ENCODE data around the gene PDCL2. TPM values are rescaled to one million over a fixed set of nuclear protein-coding genes. Genes with fewer than 3 reads are reported as not detected.

The PDCL2 gene
- total and polyA plus RNA-seq, 2 donors (not counting 1 experiment from before 2014, with no cell fraction given), result not detected

- Mint-ChIP-seq H3K9me3 (ENCODE audit: insufficient read depth) (no peaks in the 10 kb centered on the region), H3K4me3 (peak overlapping the region; percentile 73), H3K4me1 (peaks cover 15% of the 10 kb centered on the region), H3K27me3 (peaks cover 58% of the 10 kb centered on the region), H3K27ac (no peak overlapping the region)
- Histone ChIP-seq H3K4me3 (ENCODE audit: control extremely low read depth in 1 of 5, extremely low read depth in 1 of 5, insufficient read depth in 1 of 5, low read depth in 2 of 5, low read length in 4 of 5) (peak overlapping the region in 1 of 5 experiments; percentile 41), H3K36me3 (replicated peaks in 1 of 2; ENCODE audit: control extremely low read depth in 1 of 2, control insufficient read depth in 1 of 2, extremely low read depth in 1 of 2, insufficient read depth in 2 of 2, low read length in 1 of 2) (no peaks in the 10 kb centered on the region), H3K27me3 (replicated peaks in 1 of 4; ENCODE audit: control extremely low read depth in 1 of 4, control insufficient read depth in 3 of 4, insufficient read depth in 4 of 4, low read length in 3 of 4) (peaks cover 0 to 34% (median 22%) of the 10 kb centered on the region in 4 experiments), H3K79me2 (ENCODE audit: control insufficient read depth, insufficient read depth, low read length) (no peaks in the 10 kb centered on the region), H2AFZ (ENCODE audit: insufficient read depth, low read depth, low read length, poor library complexity, severe bottlenecking) (peak overlapping the region; percentile 56), H4K20me1 (ENCODE audit: control insufficient read depth, insufficient read depth, low read length, poor library complexity, severe bottlenecking) (no peaks in the 10 kb centered on the region), H3K9me3 (ENCODE audit: control extremely low read depth in 1 of 3, control insufficient read depth in 2 of 3, insufficient read depth in 1 of 3, low read length in 2 of 3) (peaks cover 0 to 3% (median 0%) of the 10 kb centered on the region in 3 donors), H3K9ac (ENCODE audit: low read length) (peak overlapping the region; percentile 26), H3K4me2 (replicated peaks; ENCODE audit: low read depth, low read length, poor library complexity, severe bottlenecking) (peak overlapping the region; percentile 62), H3K27ac (ENCODE audit: low read length in 2 of 2) (no peak overlapping the region), H3K4me1 (ENCODE audit: control insufficient read depth in 2 of 2, insufficient read depth in 2 of 2, low read length in 2 of 2) (peaks cover 14 to 16% of the 10 kb centered on the region in 2 donors)
- WGBS (ENCODE audit: insufficient coverage), result 3% methylated on average over 11 of the region's 11 CpGs
- ATAC-seq (ENCODE audit: low read depth) (no peak), DNase-seq (no peak)
- intact Hi-C loops (cut with micrococcal nuclease), result no loop called here
- ChIA-PET CTCF (no interaction called here), POLR2A (no interaction called here)
- TF ChIP-seq CTCF (IDR thresholded peaks at IDR 0.05) (no peak), EZH2 (IDR thresholded peaks at IDR 0.05; ENCODE audit: borderline replicate concordance, insufficient read depth, low read depth, low read length, poor library complexity, severe bottlenecking) (no peak)
Measured at GRCh38 chr4:55635282-55635681, 43.2 kb upstream of the PDCL2 start.

- H3K36me3 ChIP-seq (replicated peaks in 1 of 2; ENCODE audit: control extremely low read depth in 1 of 2, control insufficient read depth in 1 of 2, extremely low read depth in 1 of 2, insufficient read depth in 2 of 2, low read length in 1 of 2), result no peaks in the 10 kb centered on the region
- H3K4me3 Mint-ChIP-seq, result no peak overlapping the region
- H3K9me3 ChIP-seq (ENCODE audit: control extremely low read depth in 1 of 3, control insufficient read depth in 2 of 3, insufficient read depth in 1 of 3, low read length in 2 of 3), result peaks cover 0 to 3% (median 0%) of the 10 kb centered on the region in 3 donors
- no CpG with 5 or more reads among the region's 3 CpGs for WGBS (ENCODE audit: insufficient coverage)
- peak overlapping the region; percentile 56 for H2AFZ ChIP-seq (ENCODE audit: insufficient read depth, low read depth, low read length, poor library complexity, severe bottlenecking)
- H3K27ac Mint-ChIP-seq, result no peak overlapping the region
- H3K27ac ChIP-seq (ENCODE audit: low read length in 2 of 2), result no peak overlapping the region
- no peaks in the 10 kb centered on the region for H3K79me2 ChIP-seq (ENCODE audit: control insufficient read depth, insufficient read depth, low read length)
- ChIA-PET POLR2A (no interaction called here), CTCF (no interaction called here)
- no peaks in the 10 kb centered on the region for H3K9me3 Mint-ChIP-seq (ENCODE audit: insufficient read depth)
- TF ChIP-seq EZH2 (IDR thresholded peaks at IDR 0.05; ENCODE audit: borderline replicate concordance, insufficient read depth, low read depth, low read length, poor library complexity, severe bottlenecking), result no peak
- TF ChIP-seq CTCF (IDR thresholded peaks at IDR 0.05), result no peak
- peaks cover 0 to 30% (median 22%) of the 10 kb centered on the region in 4 experiments for H3K27me3 ChIP-seq (replicated peaks in 1 of 4; ENCODE audit: control extremely low read depth in 1 of 4, control insufficient read depth in 3 of 4, insufficient read depth in 4 of 4, low read length in 3 of 4)
- H4K20me1 ChIP-seq (ENCODE audit: control insufficient read depth, insufficient read depth, low read length, poor library complexity, severe bottlenecking), result no peaks in the 10 kb centered on the region
- H3K4me3 ChIP-seq (ENCODE audit: control extremely low read depth in 1 of 5, extremely low read depth in 1 of 5, insufficient read depth in 1 of 5, low read depth in 2 of 5, low read length in 4 of 5), result no peak overlapping the region
- ATAC-seq (ENCODE audit: low read depth), result no peak
- peaks cover 14 to 16% of the 10 kb centered on the region in 2 donors for H3K4me1 ChIP-seq (ENCODE audit: control insufficient read depth in 2 of 2, insufficient read depth in 2 of 2, low read length in 2 of 2)
- peaks cover 59% of the 10 kb centered on the region for H3K27me3 Mint-ChIP-seq
- H3K4me1 Mint-ChIP-seq, result peaks cover 15% of the 10 kb centered on the region
- intact Hi-C loops (cut with micrococcal nuclease), result no loop called here
- no peak overlapping the region for H3K4me2 ChIP-seq (replicated peaks; ENCODE audit: low read depth, low read length, poor library complexity, severe bottlenecking)
- no peak for DNase-seq
- H3K9ac ChIP-seq (ENCODE audit: low read length), result no peak overlapping the region
Measured at GRCh38 chr4:55634417-55635128, 42.5 kb upstream of the PDCL2 start.
